Measurements from ENCODE around the gene HLA-E. TPM values are rescaled to one million over a fixed set of nuclear protein-coding genes. Genes with fewer than 3 reads are reported as not detected.
"Not testable (repeated sequence)": the region's sequence is repeated elsewhere in the genome, so short reads cannot be mapped to it uniquely, and the experiment has no call there.

The HLA-E gene
- polyA plus RNA-seq, 3 donors, result 870 to 944 (median 893) TPM

DNA sequence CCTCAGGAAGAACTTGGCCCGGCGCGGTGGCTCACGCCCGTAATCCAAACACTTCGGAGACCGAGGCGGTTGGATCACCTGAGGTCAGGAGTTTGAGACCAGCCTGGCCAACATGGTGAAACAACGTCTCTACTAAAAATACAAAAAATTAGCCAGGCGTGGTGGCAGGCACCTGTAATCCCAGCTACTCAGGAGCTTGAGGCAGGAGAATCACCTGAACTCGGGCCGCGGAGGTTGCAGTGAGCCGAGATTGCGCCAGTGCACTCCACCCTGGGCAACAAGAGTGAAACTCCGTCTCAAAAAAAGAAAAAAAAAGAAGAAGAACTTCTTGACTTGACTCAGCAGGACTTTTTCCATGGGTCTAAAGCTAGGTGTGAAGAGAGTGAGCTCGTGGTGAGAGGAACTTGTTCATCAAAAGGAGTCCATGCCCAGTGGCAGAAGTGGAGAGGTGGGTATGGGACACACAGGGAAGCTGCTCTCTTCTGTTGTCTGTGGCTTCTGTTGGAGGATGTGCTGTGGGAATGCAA, 40.1 kb downstream of the HLA-E start:
- H3K79me2 ChIP-seq (ENCODE audit: insufficient read depth, low read length); H2AFZ ChIP-seq (ENCODE audit: insufficient read depth, low read depth, low read length, poor library complexity, severe bottlenecking); H3K27me3 Mint-ChIP-seq (ENCODE audit: low read depth in 3 of 3); H3K9ac ChIP-seq (ENCODE audit: insufficient read depth, low read length, poor library complexity, severe bottlenecking); H3K27me3 ChIP-seq (ENCODE audit: control insufficient read depth in 2 of 2, insufficient read depth in 2 of 2, low read length in 2 of 2); H3K4me3 ChIP-seq (replicated peaks in 1 of 3; ENCODE audit: low read depth in 2 of 3, low read length in 3 of 3); H3K9me3 Mint-ChIP-seq; H3K36me3 ChIP-seq (replicated peaks in 1 of 2; ENCODE audit: control insufficient read depth in 1 of 2, insufficient read depth in 2 of 2, low read length in 2 of 2); intact Hi-C loops (cut with micrococcal nuclease); H3K9me3 ChIP-seq (replicated peaks in 1 of 2; ENCODE audit: control insufficient read depth in 1 of 2, insufficient read depth in 1 of 2, low read length in 2 of 2); H4K20me1 ChIP-seq (ENCODE audit: insufficient read depth, low read length); H3K36me3 Mint-ChIP-seq; H3K4me2 ChIP-seq (replicated peaks; ENCODE audit: extremely low read depth, low read length, poor library complexity, severe bottlenecking): not testable (repeated sequence)
- WGBS (ENCODE audit: insufficient coverage), result 59% methylated on average over 17 of the region's 17 CpGs
- peak overlapping the region in 1 of 2 donors; percentile 39 for H3K4me3 Mint-ChIP-seq
- H3K4me1 Mint-ChIP-seq, result peaks cover 57% of the 10 kb centered on the region
- DNase-seq, result peak; percentile 67 to 85 (median 72)
- Histone ChIP-seq H3K4me1 (ENCODE audit: control insufficient read depth in 1 of 2, insufficient read depth in 2 of 2, low read length in 2 of 2) (peaks cover 43% of the 10 kb centered on the region in 2 donors), H3K27ac (ENCODE audit: low read depth in 1 of 2, low read length in 2 of 2) (peak overlapping the region; percentile 41 to 72)
- peak overlapping the region; percentile 68 to 97 (median 93) for H3K27ac Mint-ChIP-seq

DNA sequence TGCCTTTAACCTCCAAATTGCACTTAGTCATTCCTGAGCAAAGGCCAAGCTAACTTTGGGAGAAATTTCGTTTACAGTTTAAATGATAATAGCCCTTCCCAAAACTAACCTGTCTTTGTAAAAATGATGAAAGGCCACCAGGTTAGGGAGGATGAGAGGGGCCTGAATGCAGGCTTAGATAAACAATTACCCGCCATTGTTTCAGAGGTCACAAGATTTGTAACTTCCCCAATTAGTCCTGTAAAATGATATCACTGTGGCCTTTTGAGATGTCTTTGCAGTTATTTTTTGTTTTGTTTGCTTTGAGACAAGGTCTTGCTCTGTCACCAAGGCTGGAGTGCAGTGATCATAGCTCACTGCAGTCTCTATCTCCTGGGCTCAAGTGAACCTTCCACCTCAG, 40.7 kb downstream of the HLA-E start:
- Mint-ChIP-seq H3K4me1 (peaks cover 51% of the 10 kb centered on the region), H3K27ac (peak overlapping the region; percentile 68 to 97 (median 93)), H3K4me3 (no peak overlapping the region), H3K27me3 (ENCODE audit: low read depth in 3 of 3) (peaks cover 2 to 3% (median 2%) of the 10 kb centered on the region in 3 donors), H3K9me3 (peaks cover 0 to 3% (median 0%) of the 10 kb centered on the region in 7 donors), H3K36me3 (peaks cover 0 to 3% of the 10 kb centered on the region in 2 donors)
- Histone ChIP-seq H3K36me3 (replicated peaks in 1 of 2; ENCODE audit: control insufficient read depth in 1 of 2, insufficient read depth in 2 of 2, low read length in 2 of 2) (no peaks in the 10 kb centered on the region), H3K79me2 (ENCODE audit: insufficient read depth, low read length) (no peaks in the 10 kb centered on the region), H3K4me1 (ENCODE audit: control insufficient read depth in 1 of 2, insufficient read depth in 2 of 2, low read length in 2 of 2) (peaks cover 43% of the 10 kb centered on the region in 2 donors), H3K4me2 (replicated peaks; ENCODE audit: extremely low read depth, low read length, poor library complexity, severe bottlenecking) (no peak overlapping the region), H3K27ac (ENCODE audit: low read depth in 1 of 2, low read length in 2 of 2) (peak overlapping the region; percentile 29 to 72), H3K4me3 (replicated peaks in 1 of 3; ENCODE audit: low read depth in 2 of 3, low read length in 3 of 3) (peak overlapping the region in 1 of 3 experiments; percentile 16), H2AFZ (ENCODE audit: insufficient read depth, low read depth, low read length, poor library complexity, severe bottlenecking) (no peak overlapping the region), H4K20me1 (ENCODE audit: insufficient read depth, low read length) (no peaks in the 10 kb centered on the region), H3K9me3 (replicated peaks in 1 of 2; ENCODE audit: control insufficient read depth in 1 of 2, insufficient read depth in 1 of 2, low read length in 2 of 2) (no peaks in the 10 kb centered on the region), H3K9ac (ENCODE audit: insufficient read depth, low read length, poor library complexity, severe bottlenecking) (no peak overlapping the region), H3K27me3 (ENCODE audit: control insufficient read depth in 2 of 2, insufficient read depth in 2 of 2, low read length in 2 of 2) (no peaks in the 10 kb centered on the region)
- TF ChIP-seq, protein P1, sequence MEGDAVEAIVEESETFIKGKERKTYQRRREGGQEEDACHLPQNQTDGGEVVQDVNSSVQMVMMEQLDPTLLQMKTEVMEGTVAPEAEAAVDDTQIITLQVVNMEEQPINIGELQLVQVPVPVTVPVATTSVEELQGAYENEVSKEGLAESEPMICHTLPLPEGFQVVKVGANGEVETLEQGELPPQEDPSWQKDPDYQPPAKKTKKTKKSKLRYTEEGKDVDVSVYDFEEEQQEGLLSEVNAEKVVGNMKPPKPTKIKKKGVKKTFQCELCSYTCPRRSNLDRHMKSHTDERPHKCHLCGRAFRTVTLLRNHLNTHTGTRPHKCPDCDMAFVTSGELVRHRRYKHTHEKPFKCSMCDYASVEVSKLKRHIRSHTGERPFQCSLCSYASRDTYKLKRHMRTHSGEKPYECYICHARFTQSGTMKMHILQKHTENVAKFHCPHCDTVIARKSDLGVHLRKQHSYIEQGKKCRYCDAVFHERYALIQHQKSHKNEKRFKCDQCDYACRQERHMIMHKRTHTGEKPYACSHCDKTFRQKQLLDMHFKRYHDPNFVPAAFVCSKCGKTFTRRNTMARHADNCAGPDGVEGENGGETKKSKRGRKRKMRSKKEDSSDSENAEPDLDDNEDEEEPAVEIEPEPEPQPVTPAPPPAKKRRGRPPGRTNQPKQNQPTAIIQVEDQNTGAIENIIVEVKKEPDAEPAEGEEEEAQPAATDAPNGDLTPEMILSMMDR (IDR thresholded peaks at IDR 0.05), result no peak
- intact Hi-C loops (cut with micrococcal nuclease), result loop anchor here (2.0 to 5.0 kb wide), 3 partner anchors 15 to 47 kb away; no protein-coding TSS in a partner anchor
- no CpG with 5 or more reads among the region's 2 CpGs for WGBS (ENCODE audit: insufficient coverage)
- peak; percentile 43 to 54 (median 47) for DNase-seq

Data from CD14-positive monocyte (primary cell).